ENCODE data around the gene CD101.

GRCh38 chr1:117051224-117052064 lies 49.9 kb downstream of the CD101 start:
- no peak for TF ChIP-seq EZH2 (IDR thresholded peaks at IDR 0.05; ENCODE audit: borderline replicate concordance, low read length)
- TF ChIP-seq, protein P1, sequence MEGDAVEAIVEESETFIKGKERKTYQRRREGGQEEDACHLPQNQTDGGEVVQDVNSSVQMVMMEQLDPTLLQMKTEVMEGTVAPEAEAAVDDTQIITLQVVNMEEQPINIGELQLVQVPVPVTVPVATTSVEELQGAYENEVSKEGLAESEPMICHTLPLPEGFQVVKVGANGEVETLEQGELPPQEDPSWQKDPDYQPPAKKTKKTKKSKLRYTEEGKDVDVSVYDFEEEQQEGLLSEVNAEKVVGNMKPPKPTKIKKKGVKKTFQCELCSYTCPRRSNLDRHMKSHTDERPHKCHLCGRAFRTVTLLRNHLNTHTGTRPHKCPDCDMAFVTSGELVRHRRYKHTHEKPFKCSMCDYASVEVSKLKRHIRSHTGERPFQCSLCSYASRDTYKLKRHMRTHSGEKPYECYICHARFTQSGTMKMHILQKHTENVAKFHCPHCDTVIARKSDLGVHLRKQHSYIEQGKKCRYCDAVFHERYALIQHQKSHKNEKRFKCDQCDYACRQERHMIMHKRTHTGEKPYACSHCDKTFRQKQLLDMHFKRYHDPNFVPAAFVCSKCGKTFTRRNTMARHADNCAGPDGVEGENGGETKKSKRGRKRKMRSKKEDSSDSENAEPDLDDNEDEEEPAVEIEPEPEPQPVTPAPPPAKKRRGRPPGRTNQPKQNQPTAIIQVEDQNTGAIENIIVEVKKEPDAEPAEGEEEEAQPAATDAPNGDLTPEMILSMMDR (conservative IDR thresholded peaks at IDR 0.05 in 1 of 2, IDR thresholded peaks at IDR 0.05 in 1 of 2; ENCODE audit: extremely low read depth in 1 of 2, insufficient read depth in 1 of 2, low read depth in 1 of 2, low read length in 2 of 2): no peak
